PC-3 (cell line): ENCODE data around the gene SSR2. TPM values are rescaled to one million over a fixed set of nuclear protein-coding genes. Genes with fewer than 3 reads are reported as not detected.

Experiments
- ATAC-seq: fragments of 200-7000 bp; cut with Tn5 transposase; 2 replicates; pipeline ENCODE4 v1.9.1; 2020; ENCODE audit warnings: mild to moderate bottlenecking, moderate library complexity
- BruUV-seq: library from RNA; stranded (reverse); fragments of 400-500 nt; replicated peaks from 2 replicates; lab custom pipeline; 2021; lab: Mats Ljungman, UMichigan
- CTCF ChIA-PET: fragments of 300-600 bp; sonication (Branson Sonifier 250); formaldehyde crosslinking; loops from one replicate; lab custom pipeline; 2022; ENCODE audit warnings: antibody characterized with exemption; lab: Charles Lee
- POLR2A ChIA-PET: fragments of 300-600 bp; sonication (Branson Sonifier 250); formaldehyde crosslinking; loops from one replicate; lab custom pipeline; 2022; ENCODE audit warnings: antibody characterized with exemption; ENCODE audit not compliant: unreplicated experiment; lab: Charles Lee
- DNase-seq: peaks from one replicate; pipeline ENCODE4 v3.0.0-alpha.2; 2015
- H2AFZ ChIP-seq: fragments of 300-600 bp; sonication (generic); 2 replicates; pipeline ENCODE4 v1.6.0; 2016; ENCODE audit warnings: antibody characterized with exemption, low read length
- H3F3A ChIP-seq: fragments of 300-600 bp; sonication (generic); one replicate; pipeline ENCODE4 v1.6.0; 2017; ENCODE audit warnings: antibody characterized with exemption, low read length, control low read depth, mild to moderate bottlenecking; ENCODE audit not compliant: unreplicated experiment
- H3K27ac ChIP-seq: fragments of 300-600 bp; sonication (generic); 2 replicates; pipeline ENCODE4 v1.5.1; 2016; ENCODE audit warnings: mild to moderate bottlenecking, low read length
- H3K27me3 ChIP-seq: fragments of 300-600 bp; sonication (generic); 2 replicates; pipeline ENCODE4 v1.6.1; 2016; ENCODE audit warnings: low read length, mixed read lengths
- H3K36me3 ChIP-seq: fragments of 300-600 bp; sonication (generic); 2 replicates; pipeline ENCODE4 v1.6.1; 2016; ENCODE audit warnings: low read depth, mixed run types, low read length, mixed read lengths
- H3K4me1 ChIP-seq: fragments of 300-600 bp; sonication (generic); 2 replicates; pipeline ENCODE4 v1.5.1; 2016; ENCODE audit warnings: low read length; ENCODE audit not compliant: insufficient read depth
- H3K4me2 ChIP-seq: fragments of 300-600 bp; sonication (generic); 2 replicates; pipeline ENCODE4 v1.6.0; 2016; ENCODE audit warnings: low read length
- H3K4me3 ChIP-seq: fragments of 300-600 bp; sonication (generic); 2 replicates; pipeline ENCODE4 v1.5.1; 2016; ENCODE audit warnings: mild to moderate bottlenecking, low read length, mixed read lengths
- H3K79me2 ChIP-seq: fragments of 300-600 bp; sonication (generic); 2 replicates; pipeline ENCODE4 v1.6.1; 2017; ENCODE audit warnings: low read length, mixed read lengths
- H3K9ac ChIP-seq: fragments of 300-600 bp; sonication (generic); 2 replicates; pipeline ENCODE4 v1.6.0; 2016; ENCODE audit warnings: mild to moderate bottlenecking, low read length
- H3K9me2 ChIP-seq: fragments of 300-600 bp; sonication (generic); replicated peaks from 2 replicates; pipeline ENCODE4 v1.6.1; 2016; ENCODE audit warnings: mixed run types, low read length, mixed read lengths
- H3K9me3 ChIP-seq: fragments of 300-600 bp; sonication (generic); 2 replicates; pipeline ENCODE4 v1.6.1; 2016; ENCODE audit warnings: low read length, mixed read lengths
- H4K20me1 ChIP-seq: fragments of 300-600 bp; sonication (generic); 2 replicates; pipeline ENCODE4 v1.6.1; 2016; ENCODE audit warnings: low read length, mixed read lengths
- EZH2 ChIP-seq: fragments of 300-600 bp; sonication (generic); IDR thresholded peaks from one replicate; pipeline ENCODE4 v1.6.1; 2017; ENCODE audit warnings: antibody characterized with exemption, mild to moderate bottlenecking, low read length; ENCODE audit not compliant: unreplicated experiment
- EZH2phosphoT487 ChIP-seq: fragments of 300-600 bp; sonication (generic); IDR thresholded peaks from 2 replicates; pipeline ENCODE4 v1.6.1; 2018; ENCODE audit warnings: mild to moderate bottlenecking, antibody characterized with exemption, low read length, borderline replicate concordance
- intact Hi-C: fragments of 100-400 bp; cut with micrococcal nuclease; formaldehyde crosslinking; loops from 2 replicates; pipeline ENCODE4 v1.9.0; 2023
- total RNA-seq: library from RNA; depleted of rRNA; stranded (reverse); fragments of >200 nt; gene quantifications from 2 replicates; pipeline ENCODE4 v1.2.3, GENCODE V29; 2014
- TF ChIP-seq, protein P1 (sequence below): fragments of 300-600 bp; sonication (generic); conservative IDR thresholded peaks from 2 replicates; pipeline ENCODE4 v1.5.1; 2017; ENCODE audit warnings: antibody characterized with exemption, low read depth, mild to moderate bottlenecking, low read length

Gene SSR2
- total RNA-seq, 1 experiment from 2014 or later: 293 TPM

DNA sequence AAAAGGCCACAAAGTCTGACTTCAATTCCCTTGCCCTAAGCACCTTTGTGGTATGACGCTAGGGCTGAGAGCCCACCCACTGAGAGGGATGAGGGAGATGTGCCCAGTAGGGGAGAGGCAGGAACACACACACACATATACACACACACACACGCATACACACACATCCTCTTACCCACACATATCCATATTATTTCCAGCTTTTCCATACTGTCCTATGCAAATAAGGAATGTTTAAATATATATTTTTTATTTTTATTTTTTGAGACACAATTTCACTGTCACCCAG lies 43.2 kb upstream of the SSR2 start:
- BruUV-seq: no TSS peak
- H4K20me1 ChIP-seq: no peaks in the 10 kb centered on the region
- H3K9me3 ChIP-seq: no peaks in the 10 kb centered on the region
- no peak overlapping the region for H3K27ac ChIP-seq
- no peaks in the 10 kb centered on the region for H3F3A ChIP-seq
- H3K4me1 ChIP-seq: peaks cover 10% of the 10 kb centered on the region; the same call in 1 of the 2 replicates
- no peak overlapping the region for H2AFZ ChIP-seq
- no peak for DNase-seq
- H3K79me2 ChIP-seq: peaks cover 5% of the 10 kb centered on the region
- TF ChIP-seq, protein P1, sequence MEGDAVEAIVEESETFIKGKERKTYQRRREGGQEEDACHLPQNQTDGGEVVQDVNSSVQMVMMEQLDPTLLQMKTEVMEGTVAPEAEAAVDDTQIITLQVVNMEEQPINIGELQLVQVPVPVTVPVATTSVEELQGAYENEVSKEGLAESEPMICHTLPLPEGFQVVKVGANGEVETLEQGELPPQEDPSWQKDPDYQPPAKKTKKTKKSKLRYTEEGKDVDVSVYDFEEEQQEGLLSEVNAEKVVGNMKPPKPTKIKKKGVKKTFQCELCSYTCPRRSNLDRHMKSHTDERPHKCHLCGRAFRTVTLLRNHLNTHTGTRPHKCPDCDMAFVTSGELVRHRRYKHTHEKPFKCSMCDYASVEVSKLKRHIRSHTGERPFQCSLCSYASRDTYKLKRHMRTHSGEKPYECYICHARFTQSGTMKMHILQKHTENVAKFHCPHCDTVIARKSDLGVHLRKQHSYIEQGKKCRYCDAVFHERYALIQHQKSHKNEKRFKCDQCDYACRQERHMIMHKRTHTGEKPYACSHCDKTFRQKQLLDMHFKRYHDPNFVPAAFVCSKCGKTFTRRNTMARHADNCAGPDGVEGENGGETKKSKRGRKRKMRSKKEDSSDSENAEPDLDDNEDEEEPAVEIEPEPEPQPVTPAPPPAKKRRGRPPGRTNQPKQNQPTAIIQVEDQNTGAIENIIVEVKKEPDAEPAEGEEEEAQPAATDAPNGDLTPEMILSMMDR: no peak
- TF ChIP-seq EZH2phosphoT487 (no peak), EZH2 (no peak)
- ChIA-PET CTCF (interaction anchor here (0.7 kb wide), 1 partner anchor 32 kb away, joined by 3 read pairs; no protein-coding TSS in a partner anchor), POLR2A (no interaction called here)
- H3K9me2 ChIP-seq: no peaks in the 10 kb centered on the region
- H3K36me3 ChIP-seq: no peaks in the 10 kb centered on the region
- no peaks in the 10 kb centered on the region for H3K27me3 ChIP-seq
- no peak overlapping the region for H3K9ac ChIP-seq
- no peak overlapping the region for H3K4me2 ChIP-seq
- intact Hi-C loops: no loop called here
- ATAC-seq: no peak
- no peak overlapping the region for H3K4me3 ChIP-seq

DNA sequence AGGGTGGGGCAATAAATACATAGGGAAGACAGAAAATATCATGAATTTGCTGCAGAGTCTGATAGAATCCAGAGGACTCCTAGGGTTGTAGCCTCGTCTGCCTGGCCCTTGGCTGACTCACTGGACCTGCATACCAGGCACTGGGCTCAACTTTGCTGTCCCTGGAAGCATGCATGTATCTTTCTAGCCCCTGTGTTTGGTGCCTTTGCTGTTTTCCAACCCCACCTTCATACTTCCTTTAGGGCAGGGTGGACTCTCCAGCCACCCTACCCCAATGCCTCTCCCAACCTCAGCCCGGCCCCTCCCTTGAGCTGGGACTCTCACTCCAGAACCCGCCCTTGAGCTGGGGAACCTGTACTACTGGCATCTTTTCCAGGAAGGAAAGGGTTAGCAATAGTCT lies 41.4 kb upstream of the SSR2 start:
- Histone ChIP-seq H3K27me3 (no peaks in the 10 kb centered on the region), H2AFZ (no peak overlapping the region), H3K79me2 (peaks cover 5% of the 10 kb centered on the region), H3K4me1 (peaks cover 10% of the 10 kb centered on the region; the same call in 1 of the 2 replicates), H3F3A (no peaks in the 10 kb centered on the region), H3K27ac (no peak overlapping the region), H3K9ac (no peak overlapping the region), H4K20me1 (no peaks in the 10 kb centered on the region), H3K9me2 (no peaks in the 10 kb centered on the region), H3K36me3 (no peaks in the 10 kb centered on the region), H3K9me3 (no peaks in the 10 kb centered on the region), H3K4me3 (peak overlapping the region; percentile 49; the same call in 1 of the 2 replicates), H3K4me2 (peak overlapping the region; percentile 54)
- BruUV-seq: no TSS peak
- ATAC-seq (peak; percentile 65), DNase-seq (peak; percentile 50)
- ChIA-PET CTCF (no interaction called here), POLR2A (no interaction called here)
- intact Hi-C loops: no loop called here
- no peak for TF ChIP-seq EZH2phosphoT487
- TF ChIP-seq, protein P1: no peak
- TF ChIP-seq EZH2: no peak

DNA sequence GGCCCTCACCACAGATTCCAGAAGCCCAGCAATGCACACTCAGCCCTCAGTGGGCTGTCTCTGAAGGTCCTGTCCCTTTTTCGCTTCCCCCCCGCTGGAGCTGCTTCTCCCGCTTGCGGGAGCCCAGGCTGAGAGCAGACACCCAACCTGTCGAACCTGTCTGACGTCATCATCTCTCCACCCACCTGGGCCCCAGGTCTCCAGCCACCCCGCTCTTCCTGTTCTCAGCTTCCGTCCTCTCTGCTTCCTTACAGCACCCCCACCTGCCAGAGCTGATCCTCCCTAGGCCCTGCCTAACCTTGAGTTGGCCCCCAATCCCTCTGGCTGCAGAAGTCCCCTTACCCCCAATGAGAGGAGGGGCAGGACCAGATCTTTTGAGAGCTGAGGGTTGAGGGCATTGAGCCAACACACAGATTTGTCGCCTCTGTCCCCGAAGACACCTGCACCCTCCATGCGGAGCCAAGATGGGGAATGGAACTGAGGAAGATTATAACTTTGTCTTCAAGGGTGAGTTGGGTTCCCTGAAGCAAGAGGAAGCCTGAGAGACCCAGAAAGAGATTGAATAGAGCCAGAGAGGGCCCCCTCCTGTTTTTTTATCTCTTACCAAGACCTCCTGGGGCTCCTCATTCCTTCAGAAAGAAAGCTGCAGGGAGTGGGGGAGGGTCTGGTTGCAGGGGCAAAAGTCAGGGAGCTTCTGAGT lies 40.3 kb upstream of the SSR2 start, which contains the start of gene RAB25:
RAB25 (plus strand) TSS at position 224 of the 700 bp plus-strand sequence; CDS start at position 465, 241 bp downstream.
- Histone ChIP-seq H3K79me2 (peaks cover 5% of the 10 kb centered on the region), H3K36me3 (no peaks in the 10 kb centered on the region), H3K4me3 (peak within 1 kb of the TSS; percentile 49), H3K9me3 (no peaks in the 10 kb centered on the region), H2AFZ (peak within 1 kb of the TSS; percentile 25; the same call in 1 of the 2 replicates), H3K9ac (peak within 1 kb of the TSS; percentile 41; the same call in 1 of the 2 replicates), H4K20me1 (no peaks in the 10 kb centered on the region), H3K27ac (peak within 1 kb of the TSS; percentile 20), H3F3A (no peaks in the 10 kb centered on the region), H3K4me2 (peak within 1 kb of the TSS; percentile 54), H3K9me2 (no peaks in the 10 kb centered on the region), H3K27me3 (no peaks in the 10 kb centered on the region), H3K4me1 (peaks cover 10% of the 10 kb centered on the region; the same call in 1 of the 2 replicates)
- TF ChIP-seq, protein P1: no peak
- TF ChIP-seq EZH2phosphoT487 (no peak), EZH2 (no peak)
- CTCF ChIA-PET: interaction anchor here (0.7 kb wide), 1 partner anchor 312 kb away, joined by 3 read pairs; no protein-coding TSS in a partner anchor
- POLR2A ChIA-PET: no interaction called here
- peak; percentile 11; the same call in 1 of the 2 replicates for ATAC-seq
- DNase-seq: peak; percentile 66
- no TSS peak for BruUV-seq
- intact Hi-C loops: no loop called here
